GM19452 (cell line): ENCODE results near the gene AVEN.

Source experiments
- ATAC-seq: cut with Tn5 transposase; IDR thresholded peaks from one replicate; pipeline ENCODE4 v1.9.1; 2021; ENCODE audit not compliant: unreplicated experiment

The AVEN gene

GRCh38 chr15:33987444-33987843 is 51.6 kb downstream of the AVEN start:
- ATAC-seq, result no peak

GRCh38 chr15:33985751-33986150 is 53.3 kb downstream of the AVEN start:
- no peak for ATAC-seq

DNA sequence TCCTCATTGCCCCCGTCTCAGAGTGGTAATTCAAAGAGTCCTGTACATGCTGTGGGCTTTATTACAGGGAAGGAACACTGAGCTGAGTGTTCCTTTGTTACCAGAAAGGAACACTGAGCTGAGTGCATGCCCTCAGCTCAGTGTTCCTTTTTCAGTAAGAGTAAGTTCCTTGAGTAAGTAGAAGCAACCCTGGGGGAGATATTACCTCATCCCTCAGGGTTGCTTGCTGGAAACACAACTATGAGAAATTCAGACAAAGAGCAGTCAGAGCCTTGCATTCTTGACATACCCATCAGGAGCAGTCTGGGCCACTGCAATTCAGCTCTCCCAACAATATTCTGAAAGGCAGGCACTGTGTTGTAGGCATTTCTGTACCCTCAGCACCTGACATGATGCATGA is 53.7 kb downstream of the AVEN start:
- ATAC-seq, result no peak

DNA sequence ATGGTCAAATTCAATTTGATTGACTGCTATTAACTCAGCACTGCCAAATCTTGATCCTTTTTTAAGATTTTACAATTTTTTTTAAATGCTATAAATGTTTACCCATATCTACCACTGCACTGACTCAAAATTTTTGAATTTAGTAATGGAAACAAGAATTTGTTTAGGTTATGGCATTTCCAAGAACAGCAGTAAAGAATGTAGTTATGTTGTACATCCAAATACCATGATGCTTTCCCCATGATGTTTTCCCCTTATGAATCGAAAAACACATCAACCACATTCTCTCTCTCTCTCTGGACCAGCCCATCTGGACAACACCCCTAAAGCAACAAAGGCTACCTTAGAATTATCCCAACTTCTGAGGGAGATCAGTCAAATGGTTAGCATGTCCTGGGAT is 56.5 kb downstream of the AVEN start:
- no peak for ATAC-seq

DNA sequence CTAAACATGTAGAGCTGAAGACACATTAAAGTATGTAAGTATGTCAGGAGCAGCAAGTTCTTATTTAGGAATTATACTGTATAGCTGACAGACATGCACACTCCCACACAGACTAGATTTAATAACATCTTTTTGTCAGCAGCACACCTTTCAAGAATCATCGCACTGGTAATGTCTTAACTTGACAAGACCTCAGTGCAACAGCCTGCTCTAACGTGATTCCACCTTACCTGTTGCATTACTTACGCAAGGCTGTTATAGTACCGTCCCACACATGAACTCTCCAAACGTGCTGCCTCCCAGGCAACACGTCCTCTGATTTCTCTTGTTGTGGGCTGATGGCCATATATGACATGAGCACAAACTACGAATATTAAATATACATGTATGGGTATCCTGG is 58.8 kb downstream of the AVEN start:
- no peak for ATAC-seq

DNA sequence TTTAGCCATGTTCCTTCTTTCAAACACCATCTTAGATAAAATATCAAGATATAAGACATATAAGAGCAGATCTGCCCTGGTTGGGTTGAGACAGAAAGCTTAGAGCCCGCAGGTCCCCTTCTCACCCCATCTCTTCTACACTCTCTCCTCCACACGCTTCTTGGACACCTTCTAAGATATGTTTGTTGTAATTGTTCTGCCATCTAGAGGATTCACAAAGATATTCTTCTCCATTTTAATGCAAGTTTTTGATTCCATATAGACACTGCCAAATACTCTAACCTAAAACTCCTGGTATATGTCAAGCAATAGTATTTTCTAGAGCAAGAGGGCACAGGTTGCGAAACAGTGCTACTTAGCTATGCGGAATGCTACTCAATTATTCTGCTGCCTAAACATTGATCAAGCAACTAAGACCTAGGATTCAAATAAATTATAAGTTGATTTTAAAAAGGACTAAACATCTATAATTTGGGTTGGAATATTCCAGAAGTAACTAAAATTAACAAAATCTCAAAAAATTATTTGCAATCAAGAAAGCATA is 63.9 kb downstream of the AVEN start:
- ATAC-seq, result no peak

- ATAC-seq, result no peak
Measured at GRCh38 chr15:33971811-33972210, 67.2 kb downstream of the AVEN start.

GRCh38 chr15:33968821-33969220 is 70.2 kb downstream of the AVEN start:
- ATAC-seq, result no peak

- ATAC-seq, result no peak
Measured at GRCh38 chr15:33968224-33968623, 70.8 kb downstream of the AVEN start, which contains the start of gene CHRM5. CHRM5 (plus strand) TSS chr15:33968497; CDS start chr15:34062718, 94,221 bp downstream.

- no peak for ATAC-seq
Measured at GRCh38 chr15:33964665-33965040, 74.4 kb downstream of the AVEN start.

DNA sequence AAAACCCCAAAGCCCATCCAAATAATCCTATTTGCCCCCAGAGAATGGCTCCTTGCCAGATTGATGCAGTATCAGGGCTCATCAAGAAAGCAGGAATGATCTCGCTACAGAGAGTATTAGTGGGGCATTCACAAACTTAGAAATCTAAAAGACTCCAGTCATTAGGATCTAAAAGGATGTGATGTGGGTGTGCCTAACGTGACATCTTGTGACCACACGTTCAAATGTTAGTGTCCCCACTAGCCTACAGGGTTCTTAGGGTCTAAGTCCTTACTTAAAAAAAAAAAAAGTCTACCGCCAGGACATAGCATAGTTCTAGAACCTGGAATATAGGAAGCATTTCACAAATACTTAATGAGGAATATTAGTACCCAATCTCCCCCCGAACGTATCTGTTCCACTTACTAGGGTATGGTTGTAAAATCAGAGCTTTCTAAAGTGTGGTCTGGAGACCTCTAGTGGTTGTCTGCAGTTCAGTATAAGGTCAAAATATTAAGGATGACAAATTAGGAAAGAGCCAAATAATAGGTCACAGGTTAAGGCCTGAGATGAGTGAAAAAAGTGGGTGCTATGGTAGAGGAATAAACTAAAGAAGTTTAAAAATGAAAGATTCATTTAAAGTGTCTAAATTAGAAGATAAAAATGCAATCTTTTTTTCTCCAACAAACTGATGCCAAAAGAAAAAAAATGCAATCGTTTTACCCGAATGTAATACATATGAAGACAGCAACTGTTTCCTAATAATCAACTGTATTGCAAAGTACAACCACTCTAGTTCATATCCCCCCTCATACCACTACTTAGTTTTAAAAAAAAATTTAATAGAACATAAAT is 75.0 kb downstream of the AVEN start:
- peak; percentile 66 for ATAC-seq

DNA sequence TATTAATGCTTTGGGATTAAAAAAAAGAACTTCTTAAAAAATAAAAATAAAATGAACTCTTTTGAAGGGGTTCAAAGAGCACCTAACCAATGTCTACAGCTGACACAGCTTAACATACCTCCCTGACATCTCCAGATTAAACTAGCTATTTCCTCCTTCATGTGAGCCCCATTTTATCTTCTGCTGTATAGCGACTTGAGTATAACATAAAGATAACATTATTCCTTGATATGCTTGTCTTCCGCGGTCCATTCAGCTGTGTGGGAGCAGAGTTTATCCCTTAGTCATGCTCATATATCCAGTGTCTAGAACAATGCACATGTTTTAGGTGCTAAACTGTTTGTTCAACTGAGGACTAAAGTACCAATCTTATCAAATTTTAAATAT is 78.5 kb downstream of the AVEN start:
- no peak for ATAC-seq

GRCh38 chr15:33959844-33960548 is 79.0 kb downstream of the AVEN start:
- no peak for ATAC-seq

DNA sequence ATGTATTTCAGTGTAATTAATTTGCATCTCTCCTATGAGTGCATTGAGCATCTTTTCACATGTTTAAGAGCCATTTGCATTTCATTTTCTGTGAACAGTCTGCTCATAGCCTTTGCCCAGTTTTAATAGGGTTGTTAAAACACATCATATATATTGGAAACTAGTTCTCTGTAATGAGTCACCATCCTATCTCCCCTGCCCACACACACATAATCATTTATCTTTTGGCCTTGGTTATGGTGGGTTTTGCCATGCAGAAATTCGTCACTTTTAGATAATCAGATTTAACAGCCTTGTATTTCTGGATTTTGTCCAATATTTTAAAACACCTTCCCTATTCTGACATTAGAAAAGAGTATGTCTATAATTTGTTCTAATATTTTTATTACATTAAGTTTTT is 82.6 kb downstream of the AVEN start:
- ATAC-seq, result no peak

GRCh38 chr15:33955945-33956344 is 83.1 kb downstream of the AVEN start:
- ATAC-seq, result no peak

- ATAC-seq, result no peak
Measured at GRCh38 chr15:33946152-33946551, 92.9 kb downstream of the AVEN start.

- ATAC-seq, result no peak
Measured at GRCh38 chr15:33941279-33942063, 97.5 kb downstream of the AVEN start.

DNA sequence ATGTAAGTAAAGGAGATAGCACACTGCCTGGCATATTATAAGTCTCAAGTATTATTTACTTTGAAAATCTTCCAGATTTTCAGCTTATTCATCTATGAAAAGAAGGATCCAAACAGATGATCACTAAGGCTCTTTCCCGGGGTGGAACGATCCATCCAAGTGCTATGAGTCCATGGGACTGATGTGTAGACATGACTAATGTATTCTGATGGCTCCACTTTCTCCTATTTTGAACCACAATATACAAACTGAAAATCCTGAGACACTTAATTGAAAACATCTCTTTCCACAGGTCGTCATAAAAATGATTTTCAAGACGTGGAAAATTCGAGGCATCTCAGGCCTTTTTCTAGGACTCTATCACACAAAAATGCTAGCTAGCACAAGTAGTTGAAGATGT is 104.1 kb downstream of the AVEN start:
- no peak for ATAC-seq

DNA sequence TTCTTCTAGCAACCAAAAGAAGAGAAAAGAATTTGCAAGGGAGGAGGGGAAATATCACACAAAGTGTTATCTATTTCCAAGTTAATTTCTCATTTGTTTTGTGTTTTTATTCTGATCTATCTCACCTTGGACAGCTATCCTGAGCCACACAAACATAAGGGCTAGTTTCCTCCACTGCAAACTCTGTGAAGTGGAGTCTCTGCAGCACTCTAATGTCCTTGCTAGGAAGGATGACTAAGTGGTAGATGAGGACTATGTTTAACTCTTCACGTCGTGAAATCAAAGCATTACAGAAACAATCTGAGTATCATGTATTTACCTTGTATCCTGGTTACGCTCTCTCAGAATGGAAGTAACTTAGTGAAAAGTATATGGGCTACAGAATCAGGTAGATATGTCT is 104.6 kb downstream of the AVEN start:
- ATAC-seq, result no peak

GRCh38 chr15:33932734-33933133 is 106.3 kb downstream of the AVEN start:
- no peak for ATAC-seq

GRCh38 chr15:33926260-33926659 is 112.7 kb downstream of the AVEN start:
- ATAC-seq, result no peak
